Panc1 (cell line): Measurements from ENCODE around the gene INPP5E.

Source experiments
- CTCF ChIP-seq: fragments of 450-650 bp; IDR thresholded peaks from 2 replicates; pipeline ENCODE4 v1.5.1; 2017; ENCODE audit warnings: mild to moderate bottlenecking
- SIN3A ChIP-seq: IDR thresholded peaks from 2 replicates; pipeline ENCODE4 v1.6.1; 2012; ENCODE audit warnings: low read depth, mild to moderate bottlenecking, low read length, moderate library complexity, borderline replicate concordance; ENCODE audit not compliant: insufficient read depth

- no peak for TF ChIP-seq CTCF
- TF ChIP-seq SIN3A = no peak
These were observed 44.7 kb downstream of the INPP5E start for GRCh38 chr9:136395020-136395340.
